Measurements from ENCODE around the gene KISS1.

KISS1 gene

GRCh38 chr1:204166219-204166618 lies 30.1 kb downstream of the KISS1 start, which contains the start of gene REN:
REN (minus strand) TSS chr1:204166337; CDS start chr1:204166293, 44 bp downstream.
- Histone ChIP-seq H3K27ac (no peak within 1 kb of the TSS), H3K4me2 (ENCODE audit: low read length) (no peak within 1 kb of the TSS), H3K9ac (no peak within 1 kb of the TSS), H2AFZ (no peak within 1 kb of the TSS), H3K9me3 (ENCODE audit: control insufficient read depth, low read length) (no peaks in the 10 kb centered on the region), H3K27me3 (ENCODE audit: control insufficient read depth, insufficient read depth, low read length) (no peaks in the 10 kb centered on the region), H3K79me2 (no peaks in the 10 kb centered on the region), H3K4me1 (no peaks in the 10 kb centered on the region), H3K4me3 (ENCODE audit: low read depth, low read length) (no peak within 1 kb of the TSS), H3K36me3 (ENCODE audit: control insufficient read depth, insufficient read depth, low read length) (no peaks in the 10 kb centered on the region)
- no peak for TF ChIP-seq CTCF (IDR thresholded peaks at IDR 0.05)

- H3K27me3 ChIP-seq (ENCODE audit: control insufficient read depth, insufficient read depth, low read length): no peaks in the 10 kb centered on the region
- H2AFZ ChIP-seq: no peak overlapping the region
- H3K27ac ChIP-seq: no peak overlapping the region
- no peaks in the 10 kb centered on the region for H3K79me2 ChIP-seq
- no peak overlapping the region for H3K9ac ChIP-seq
- no peak overlapping the region for H3K4me3 ChIP-seq (ENCODE audit: low read depth, low read length)
- H3K36me3 ChIP-seq (ENCODE audit: control insufficient read depth, insufficient read depth, low read length): no peaks in the 10 kb centered on the region
- TF ChIP-seq CTCF (IDR thresholded peaks at IDR 0.05): peak; percentile 94
- H3K9me3 ChIP-seq (ENCODE audit: control insufficient read depth, low read length): no peaks in the 10 kb centered on the region
- H3K4me2 ChIP-seq (ENCODE audit: low read length): no peak overlapping the region
- H3K4me1 ChIP-seq: no peaks in the 10 kb centered on the region
These were observed 33.7 kb downstream of the KISS1 start for GRCh38 chr1:204162494-204163074.

GRCh38 chr1:204161609-204162493 lies 34.4 kb downstream of the KISS1 start:
- no peak overlapping the region for H3K4me3 ChIP-seq (ENCODE audit: low read depth, low read length)
- H3K36me3 ChIP-seq (ENCODE audit: control insufficient read depth, insufficient read depth, low read length): no peaks in the 10 kb centered on the region
- no peak for TF ChIP-seq CTCF (IDR thresholded peaks at IDR 0.05)
- no peak overlapping the region for H3K4me2 ChIP-seq (ENCODE audit: low read length)
- H3K27me3 ChIP-seq (ENCODE audit: control insufficient read depth, insufficient read depth, low read length): no peaks in the 10 kb centered on the region
- H3K4me1 ChIP-seq: no peaks in the 10 kb centered on the region
- H2AFZ ChIP-seq: no peak overlapping the region
- H3K79me2 ChIP-seq: no peaks in the 10 kb centered on the region
- no peak overlapping the region for H3K9ac ChIP-seq
- no peak overlapping the region for H3K27ac ChIP-seq
- H3K9me3 ChIP-seq (ENCODE audit: control insufficient read depth, low read length): no peaks in the 10 kb centered on the region

- Histone ChIP-seq H3K4me3 (ENCODE audit: low read depth, low read length) (no peak overlapping the region), H2AFZ (no peak overlapping the region), H3K27ac (no peak overlapping the region), H3K79me2 (no peaks in the 10 kb centered on the region), H3K9ac (no peak overlapping the region), H3K27me3 (ENCODE audit: control insufficient read depth, insufficient read depth, low read length) (no peaks in the 10 kb centered on the region), H3K9me3 (ENCODE audit: control insufficient read depth, low read length) (no peaks in the 10 kb centered on the region), H3K4me1 (no peaks in the 10 kb centered on the region), H3K4me2 (ENCODE audit: low read length) (no peak overlapping the region), H3K36me3 (ENCODE audit: control insufficient read depth, insufficient read depth, low read length) (no peaks in the 10 kb centered on the region)
- no peak for TF ChIP-seq CTCF (IDR thresholded peaks at IDR 0.05)
These were observed 38.3 kb downstream of the KISS1 start for GRCh38 chr1:204157962-204158361.

All from parathyroid adenoma (tissue), 2 donors.